ENCODE measurements around the gene PRCP.
A peak's percentile ranks its signal among the peaks of the same experiment; 100 is the strongest.

Gene PRCP

DNA sequence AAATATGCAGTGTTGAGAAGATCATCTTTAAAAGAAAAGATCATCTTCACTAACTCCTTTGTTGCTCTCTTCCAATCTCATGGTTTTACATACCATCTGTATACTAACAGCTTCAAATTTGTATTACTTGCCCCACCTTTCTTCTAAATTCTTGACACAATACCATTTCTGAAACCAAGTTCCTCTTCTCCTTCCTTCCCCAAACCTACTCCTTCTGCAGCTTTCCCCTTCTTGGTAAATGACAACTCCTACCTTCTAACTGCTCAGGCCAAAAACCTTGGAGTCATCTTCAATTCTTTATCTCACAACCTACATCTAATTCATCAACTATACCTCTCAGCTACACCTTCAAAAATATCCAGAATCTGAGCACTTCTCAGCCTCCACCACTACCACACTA is 9.3 kb downstream of the PRCP start:
- H3K36me3 ChIP-seq (ENCODE audit: insufficient read depth, low read length): no peaks in the 10 kb centered on the region
- H3K9me3 ChIP-seq (replicated peaks; ENCODE audit: low read length): no peaks in the 10 kb centered on the region
- no peak overlapping the region for H3K4me3 ChIP-seq (ENCODE audit: low read length)
- no peaks in the 10 kb centered on the region for H3K27me3 ChIP-seq (ENCODE audit: control insufficient read depth, insufficient read depth, low read length)
- H3K4me2 ChIP-seq (ENCODE audit: low read length): no peak overlapping the region
- H3K4me1 ChIP-seq (ENCODE audit: control insufficient read depth, insufficient read depth, low read length): no peaks in the 10 kb centered on the region
- H3K9ac ChIP-seq (ENCODE audit: low read depth, low read length): no peak overlapping the region

DNA sequence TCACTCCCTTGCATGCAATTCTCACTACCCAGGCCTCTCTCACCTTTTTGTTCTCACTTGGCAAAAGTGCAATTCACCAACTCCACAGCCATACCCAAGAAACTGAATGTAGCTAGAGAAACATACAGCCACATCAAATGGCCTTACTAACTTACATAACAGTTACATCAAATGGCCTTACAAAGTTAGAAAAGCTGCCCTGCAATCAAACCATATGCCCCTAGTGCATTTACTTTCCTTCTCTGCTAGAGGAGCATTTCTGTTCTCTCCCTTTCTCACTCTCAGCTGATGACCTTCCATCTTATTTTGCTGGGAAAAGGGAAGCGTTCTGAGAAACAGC is 10.3 kb downstream of the PRCP start:
- no peaks in the 10 kb centered on the region for H3K4me1 ChIP-seq (ENCODE audit: control insufficient read depth, insufficient read depth, low read length)
- no peak overlapping the region for H3K4me3 ChIP-seq (ENCODE audit: low read length)

DNA sequence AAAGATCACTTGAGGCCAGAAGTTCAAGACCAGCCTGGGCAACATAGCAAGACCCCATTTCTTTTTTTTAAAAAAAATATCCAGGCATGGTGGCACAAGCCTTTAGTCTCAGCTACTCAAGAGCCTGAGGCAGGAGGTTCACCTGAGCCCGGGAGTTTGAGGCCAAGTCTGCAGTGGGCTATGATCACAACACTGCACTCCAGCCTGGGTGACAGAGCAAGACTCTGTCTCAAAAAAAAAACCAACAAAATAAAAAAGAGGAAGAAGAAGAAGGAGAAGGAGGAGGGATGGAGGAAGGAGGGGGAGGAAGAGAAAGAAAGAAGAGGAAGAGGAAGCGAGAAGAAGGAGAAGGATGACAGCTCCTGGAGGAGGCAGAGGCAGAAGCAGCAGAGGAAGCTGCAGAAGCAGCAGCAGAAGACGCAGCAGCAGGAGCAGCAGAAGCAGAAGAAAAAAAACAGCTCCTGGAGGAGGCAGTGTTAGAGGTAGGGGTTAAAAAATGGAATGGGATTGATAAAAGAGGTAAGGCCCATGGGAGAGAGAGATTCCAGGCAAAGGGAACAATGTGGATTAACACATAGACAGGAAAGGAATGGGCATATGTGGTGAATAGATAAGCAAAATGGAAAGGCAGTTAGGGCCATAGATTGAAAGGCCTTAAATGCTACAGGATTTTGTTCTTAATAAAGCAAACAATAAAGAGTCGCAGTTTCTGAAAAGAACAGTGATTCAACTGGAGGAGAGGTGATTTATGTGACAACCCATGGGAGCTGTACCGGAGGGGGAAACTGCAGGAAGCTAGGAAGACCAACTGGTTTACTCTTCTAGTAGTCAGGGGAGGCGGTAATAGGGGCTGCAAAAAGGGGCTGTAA is 10.9 kb downstream of the PRCP start:
- Histone ChIP-seq H3K4me1 (ENCODE audit: control insufficient read depth, insufficient read depth, low read length) (no peaks in the 10 kb centered on the region), H3K4me3 (ENCODE audit: low read length) (no peak overlapping the region), H3K4me2 (ENCODE audit: low read length) (no peak overlapping the region), H3K36me3 (ENCODE audit: insufficient read depth, low read length) (no peaks in the 10 kb centered on the region), H3K27me3 (ENCODE audit: control insufficient read depth, insufficient read depth, low read length) (no peaks in the 10 kb centered on the region), H3K9me3 (replicated peaks; ENCODE audit: low read length) (no peaks in the 10 kb centered on the region), H3K9ac (ENCODE audit: low read depth, low read length) (no peak overlapping the region)

More for the DNA sequence above, 10.3 kb downstream of the PRCP start:
- H3K27me3 ChIP-seq (ENCODE audit: control insufficient read depth, insufficient read depth, low read length): no peaks in the 10 kb centered on the region
- no peak overlapping the region for H3K4me2 ChIP-seq (ENCODE audit: low read length)
- no peaks in the 10 kb centered on the region for H3K36me3 ChIP-seq (ENCODE audit: insufficient read depth, low read length)
- no peak overlapping the region for H3K9ac ChIP-seq (ENCODE audit: low read depth, low read length)
- no peaks in the 10 kb centered on the region for H3K9me3 ChIP-seq (replicated peaks; ENCODE audit: low read length)

DNA sequence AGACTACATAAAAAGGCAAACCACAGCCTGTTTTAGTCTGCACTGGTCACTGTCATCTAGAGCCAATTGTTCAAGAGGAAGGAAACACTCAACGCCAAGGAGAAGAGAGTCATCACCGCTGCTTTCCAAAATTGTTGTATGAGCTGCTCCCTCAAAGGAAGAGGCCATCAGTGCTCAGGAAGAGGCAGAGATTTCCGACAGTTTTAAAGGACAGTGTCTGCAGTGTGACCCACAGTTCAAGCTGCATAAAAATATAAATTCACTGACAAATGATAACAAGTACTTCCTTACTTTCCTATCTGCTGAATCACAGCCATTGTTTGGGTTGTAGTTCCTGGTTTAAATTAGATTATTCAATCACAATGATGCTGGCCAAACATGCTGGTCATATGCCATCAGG is 16.4 kb downstream of the PRCP start:
- H3K4me3 ChIP-seq (ENCODE audit: low read length): no peak overlapping the region
- no peaks in the 10 kb centered on the region for H3K27me3 ChIP-seq (ENCODE audit: control insufficient read depth, insufficient read depth, low read length)
- no peaks in the 10 kb centered on the region for H3K36me3 ChIP-seq (ENCODE audit: insufficient read depth, low read length)
- H3K9me3 ChIP-seq (replicated peaks; ENCODE audit: low read length): no peaks in the 10 kb centered on the region
- H3K9ac ChIP-seq (ENCODE audit: low read depth, low read length): no peak overlapping the region
- no peaks in the 10 kb centered on the region for H3K4me1 ChIP-seq (ENCODE audit: control insufficient read depth, insufficient read depth, low read length)
- no peak overlapping the region for H3K4me2 ChIP-seq (ENCODE audit: low read length)

DNA sequence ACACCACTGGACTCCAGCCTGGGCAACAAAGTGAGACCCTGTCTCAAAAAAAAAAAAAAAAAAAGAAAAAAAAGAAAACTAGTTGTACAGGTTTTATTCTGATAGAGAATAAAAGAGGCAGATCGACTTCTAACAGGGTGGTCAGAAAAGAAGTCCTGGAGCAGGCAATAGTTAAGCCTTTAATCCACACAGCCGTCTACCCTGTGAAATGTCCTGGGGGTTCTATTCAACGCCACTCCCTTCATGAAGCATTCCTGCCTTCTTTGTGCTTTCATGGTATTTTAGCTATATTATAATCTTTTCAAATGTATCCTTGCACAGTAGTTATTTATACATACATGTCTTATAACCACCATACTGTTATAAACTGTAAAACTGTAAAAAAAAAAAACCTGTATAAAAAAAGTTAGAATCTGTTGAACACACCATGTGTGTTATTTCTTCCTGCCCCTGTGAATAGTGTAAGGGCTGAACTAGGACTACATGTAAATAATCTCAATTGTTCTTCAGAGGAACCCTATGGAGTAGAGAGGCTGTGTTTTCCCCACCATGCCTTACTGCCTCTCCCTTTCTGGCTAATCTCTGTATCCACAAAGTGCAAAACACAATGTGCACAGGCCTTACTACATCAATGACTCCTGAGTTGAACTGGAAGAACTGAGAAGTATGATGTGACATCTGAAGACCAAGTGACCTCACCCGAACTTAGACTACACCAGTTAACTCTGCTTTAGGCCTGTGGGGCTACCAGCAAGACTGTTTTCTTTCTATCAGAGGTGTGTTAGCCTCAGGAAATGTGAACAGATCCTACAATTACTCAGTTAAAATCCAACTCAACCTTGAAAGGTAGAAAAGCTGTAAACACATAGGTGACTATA is 25.3 kb downstream of the PRCP start:
- Histone ChIP-seq H3K27me3 (ENCODE audit: control insufficient read depth, insufficient read depth, low read length) (no peaks in the 10 kb centered on the region), H3K9me3 (replicated peaks; ENCODE audit: low read length) (no peaks in the 10 kb centered on the region), H3K9ac (ENCODE audit: low read depth, low read length) (no peak overlapping the region), H3K4me1 (ENCODE audit: control insufficient read depth, insufficient read depth, low read length) (peaks cover 2% of the 10 kb centered on the region), H3K4me2 (ENCODE audit: low read length) (no peak overlapping the region), H3K36me3 (ENCODE audit: insufficient read depth, low read length) (no peaks in the 10 kb centered on the region), H3K4me3 (ENCODE audit: low read length) (no peak overlapping the region)

DNA sequence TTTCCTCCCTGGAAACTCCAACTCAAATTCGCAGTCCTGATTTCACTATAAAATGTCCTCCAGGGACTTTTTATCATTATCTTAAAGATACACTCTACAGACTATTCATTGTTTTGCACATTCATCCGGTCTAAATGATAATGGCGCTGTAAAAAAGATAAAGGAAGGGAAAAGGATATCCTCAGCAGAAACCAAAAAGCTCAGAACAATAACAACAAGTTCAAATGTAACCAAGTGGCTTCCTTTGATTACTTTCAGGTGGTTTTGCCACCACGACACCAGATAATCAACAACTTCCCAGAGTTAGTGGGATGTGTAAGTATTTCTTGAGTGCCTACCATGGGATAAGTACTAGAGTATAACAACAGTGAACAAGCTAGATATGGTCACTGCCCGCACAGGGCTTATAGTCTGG is 26.3 kb downstream of the PRCP start:
- Histone ChIP-seq H3K9ac (ENCODE audit: low read depth, low read length) (no peak overlapping the region), H3K27me3 (ENCODE audit: control insufficient read depth, insufficient read depth, low read length) (no peaks in the 10 kb centered on the region), H3K4me1 (ENCODE audit: control insufficient read depth, insufficient read depth, low read length) (peaks cover 7% of the 10 kb centered on the region), H3K4me2 (ENCODE audit: low read length) (no peak overlapping the region), H3K9me3 (replicated peaks; ENCODE audit: low read length) (no peaks in the 10 kb centered on the region), H3K4me3 (ENCODE audit: low read length) (no peak overlapping the region), H3K36me3 (ENCODE audit: insufficient read depth, low read length) (no peaks in the 10 kb centered on the region)

DNA sequence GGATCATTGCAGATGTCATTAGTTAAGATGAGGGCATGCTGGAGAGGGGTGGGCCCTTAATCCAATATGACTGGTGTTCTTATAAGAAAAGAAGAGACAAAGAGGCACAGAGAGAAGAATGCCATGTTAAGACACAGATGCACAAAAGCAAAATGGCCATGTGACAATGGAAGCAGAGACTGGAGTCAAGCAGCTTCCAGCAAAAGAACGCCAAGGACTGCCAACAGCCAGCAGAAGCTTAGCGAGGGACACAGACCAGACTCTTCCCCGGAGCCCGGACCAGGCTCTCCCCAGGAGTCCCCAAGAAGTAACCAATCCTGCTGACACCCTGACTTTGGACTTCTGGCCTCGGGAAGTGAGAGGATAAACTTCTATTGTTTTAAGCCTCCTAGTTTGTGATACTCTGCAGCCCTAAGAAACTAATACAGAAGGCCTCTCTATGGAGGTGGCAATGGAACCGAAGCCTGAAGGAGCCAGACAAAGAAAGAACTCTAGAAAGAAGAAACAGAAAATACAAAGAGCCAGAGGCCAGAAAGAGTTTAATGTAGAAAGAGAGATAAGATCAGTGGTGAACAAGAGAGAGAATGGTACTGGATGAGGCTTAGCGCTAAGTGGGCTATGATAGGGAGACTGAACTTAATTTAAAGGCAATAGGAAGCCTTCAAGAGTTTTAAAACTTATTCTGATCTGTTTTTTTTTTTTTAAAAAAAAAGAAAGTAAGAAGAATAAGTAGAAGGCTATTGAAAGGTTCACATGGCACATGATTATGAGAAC is 27.7 kb downstream of the PRCP start:
- Histone ChIP-seq H3K9ac (ENCODE audit: low read depth, low read length) (no peak overlapping the region), H3K27me3 (ENCODE audit: control insufficient read depth, insufficient read depth, low read length) (no peaks in the 10 kb centered on the region), H3K4me3 (ENCODE audit: low read length) (no peak overlapping the region), H3K4me1 (ENCODE audit: control insufficient read depth, insufficient read depth, low read length) (peaks cover 7% of the 10 kb centered on the region), H3K4me2 (ENCODE audit: low read length) (no peak overlapping the region), H3K9me3 (replicated peaks; ENCODE audit: low read length) (no peaks in the 10 kb centered on the region), H3K36me3 (ENCODE audit: insufficient read depth, low read length) (no peaks in the 10 kb centered on the region)

DNA sequence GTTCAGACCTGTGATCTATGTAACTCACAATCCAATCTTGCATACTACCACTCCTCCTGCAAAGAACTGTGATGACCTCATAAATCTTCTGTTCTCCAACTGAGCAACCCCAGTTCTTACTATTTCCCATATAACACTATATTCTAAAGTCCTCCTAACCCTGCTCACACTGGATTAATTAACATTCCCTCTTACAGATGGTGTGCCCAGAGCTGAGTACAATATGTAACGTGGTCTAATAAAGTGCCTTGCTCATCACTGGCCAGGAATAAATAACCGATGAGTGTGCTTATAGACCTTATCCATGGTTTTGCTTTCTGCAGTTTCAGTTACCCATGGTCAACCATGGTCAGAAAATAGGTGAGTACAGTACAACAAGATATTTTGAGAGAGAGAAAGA is 28.6 kb downstream of the PRCP start:
- H3K4me2 ChIP-seq (ENCODE audit: low read length): no peak overlapping the region
- no peaks in the 10 kb centered on the region for H3K9me3 ChIP-seq (replicated peaks; ENCODE audit: low read length)
- no peak overlapping the region for H3K4me3 ChIP-seq (ENCODE audit: low read length)
- H3K9ac ChIP-seq (ENCODE audit: low read depth, low read length): no peak overlapping the region
- peaks cover 7% of the 10 kb centered on the region for H3K4me1 ChIP-seq (ENCODE audit: control insufficient read depth, insufficient read depth, low read length)
- no peaks in the 10 kb centered on the region for H3K36me3 ChIP-seq (ENCODE audit: insufficient read depth, low read length)
- H3K27me3 ChIP-seq (ENCODE audit: control insufficient read depth, insufficient read depth, low read length): no peaks in the 10 kb centered on the region

DNA sequence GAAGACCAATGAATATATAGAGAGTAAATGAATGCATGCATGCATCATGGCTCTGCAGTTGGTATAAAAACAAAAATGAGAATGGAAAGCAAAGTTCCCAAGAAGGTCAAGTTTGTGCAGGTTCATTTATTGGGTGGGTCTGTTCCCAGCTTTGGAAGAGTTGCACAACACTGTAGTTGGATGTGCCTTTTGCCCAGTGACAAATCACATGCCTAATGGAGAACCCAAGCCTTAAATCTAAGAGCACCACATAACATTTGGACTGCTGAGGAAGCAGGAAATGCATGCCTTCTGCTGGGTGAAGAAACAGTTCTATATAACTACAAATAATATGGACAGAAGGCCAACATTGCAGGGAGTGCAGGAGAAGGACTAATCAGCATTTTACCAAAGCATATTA is 30.6 kb downstream of the PRCP start:
- Histone ChIP-seq H3K9ac (ENCODE audit: low read depth, low read length) (no peak overlapping the region), H3K4me2 (ENCODE audit: low read length) (no peak overlapping the region), H3K4me3 (ENCODE audit: low read length) (no peak overlapping the region), H3K36me3 (ENCODE audit: insufficient read depth, low read length) (no peaks in the 10 kb centered on the region), H3K27me3 (ENCODE audit: control insufficient read depth, insufficient read depth, low read length) (no peaks in the 10 kb centered on the region), H3K4me1 (ENCODE audit: control insufficient read depth, insufficient read depth, low read length) (peaks cover 15% of the 10 kb centered on the region), H3K9me3 (replicated peaks; ENCODE audit: low read length) (no peaks in the 10 kb centered on the region)

DNA sequence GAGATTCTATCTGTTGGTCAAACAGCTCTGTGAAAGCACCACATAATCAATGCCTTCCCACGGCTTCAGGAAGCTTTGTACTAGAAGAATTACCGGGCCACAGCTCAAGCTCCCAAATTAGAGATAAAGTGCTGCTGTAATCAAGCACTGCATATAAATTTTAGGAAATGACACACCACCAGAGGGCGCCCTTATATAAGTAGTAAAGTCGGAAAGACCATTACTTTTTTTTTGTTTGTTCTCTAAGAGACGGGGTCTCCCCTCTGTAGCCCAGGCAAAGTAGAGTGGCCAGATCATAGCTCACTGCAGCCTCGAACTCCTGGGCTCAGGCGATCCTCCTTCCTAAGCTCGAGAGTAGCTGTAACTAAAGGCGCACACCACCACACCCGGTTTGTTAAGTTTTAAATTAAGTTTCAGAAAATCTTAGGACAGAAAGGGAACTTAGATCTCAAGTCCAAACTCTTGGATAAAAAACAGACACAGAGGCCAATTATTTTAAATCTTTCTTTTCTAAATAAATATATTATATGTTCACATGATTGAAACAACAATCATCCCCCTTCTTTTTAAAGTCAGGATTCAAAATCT is 32.6 kb downstream of the PRCP start:
- Histone ChIP-seq H3K36me3 (ENCODE audit: insufficient read depth, low read length) (no peaks in the 10 kb centered on the region), H3K27me3 (ENCODE audit: control insufficient read depth, insufficient read depth, low read length) (no peaks in the 10 kb centered on the region), H3K4me1 (ENCODE audit: control insufficient read depth, insufficient read depth, low read length) (peaks cover 27% of the 10 kb centered on the region), H3K9ac (ENCODE audit: low read depth, low read length) (peak overlapping the region; percentile 38), H3K4me3 (ENCODE audit: low read length) (peak overlapping the region; percentile 61), H3K4me2 (ENCODE audit: low read length) (peak overlapping the region; percentile 80), H3K9me3 (replicated peaks; ENCODE audit: low read length) (no peaks in the 10 kb centered on the region)

DNA sequence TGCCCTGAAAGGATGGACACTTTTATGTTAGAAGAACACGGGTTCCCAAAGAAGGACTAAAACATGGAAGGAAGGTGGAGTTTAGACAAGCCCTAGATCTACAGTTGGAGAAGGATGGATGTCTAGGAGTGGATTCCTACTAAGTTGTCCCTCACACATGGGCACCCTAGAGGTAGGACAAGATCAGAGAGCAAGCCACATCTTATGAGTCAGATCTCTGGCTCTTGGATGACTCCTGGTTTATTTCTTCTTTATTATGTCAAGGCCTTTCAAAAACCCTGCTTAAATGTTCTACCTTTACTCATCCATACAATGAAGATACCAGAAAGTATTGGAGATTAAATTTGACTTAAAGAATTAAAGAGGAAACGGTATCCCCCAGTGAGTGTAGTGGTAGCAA is 34.4 kb downstream of the PRCP start:
- Histone ChIP-seq H3K4me3 (ENCODE audit: low read length) (no peak overlapping the region), H3K9ac (ENCODE audit: low read depth, low read length) (no peak overlapping the region), H3K36me3 (ENCODE audit: insufficient read depth, low read length) (no peaks in the 10 kb centered on the region), H3K4me1 (ENCODE audit: control insufficient read depth, insufficient read depth, low read length) (peaks cover 27% of the 10 kb centered on the region), H3K27me3 (ENCODE audit: control insufficient read depth, insufficient read depth, low read length) (no peaks in the 10 kb centered on the region), H3K9me3 (replicated peaks; ENCODE audit: low read length) (no peaks in the 10 kb centered on the region), H3K4me2 (ENCODE audit: low read length) (no peak overlapping the region)
